ENCODE data around the gene RASA4B.

DNA sequence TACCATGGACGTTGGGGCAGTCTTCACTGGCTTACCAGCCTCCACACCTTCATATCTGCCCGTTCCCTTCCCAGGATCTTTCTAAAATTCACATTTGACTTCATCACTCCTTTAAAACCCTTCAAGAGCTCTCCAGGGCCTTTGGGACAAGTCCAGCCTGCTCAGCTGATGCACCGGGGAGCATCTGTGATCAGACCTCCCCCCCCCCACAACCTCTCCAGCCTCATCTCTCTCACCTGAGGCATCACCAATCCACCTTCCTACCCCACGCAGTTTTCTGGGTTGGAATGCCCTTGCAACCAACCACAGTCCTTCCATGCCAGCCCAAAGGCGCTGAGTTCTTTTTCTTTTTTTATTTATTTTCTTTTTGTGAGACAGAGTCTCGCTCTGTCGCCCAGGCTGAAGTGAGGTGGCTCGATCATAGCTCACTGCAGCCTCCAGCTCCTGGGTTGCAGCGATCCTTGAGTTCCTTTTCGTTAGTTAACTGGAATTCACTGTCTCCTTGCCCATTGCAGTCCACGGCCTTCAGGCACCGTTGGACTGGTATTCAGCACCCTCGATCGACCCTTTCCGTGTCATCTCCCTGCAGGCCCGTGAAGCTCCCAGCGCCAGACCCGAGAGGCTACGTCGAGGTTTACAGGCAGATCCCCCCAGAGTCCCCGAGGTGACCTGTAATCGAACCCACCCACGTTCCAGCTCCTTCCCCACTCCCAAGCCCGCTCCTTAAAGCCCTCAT is 53.6 kb downstream of the RASA4B start:
- TF ChIP-seq POLR2A (IDR thresholded peaks at IDR 0.05; ENCODE audit: low read length) (no peak), GATA1 (IDR thresholded peaks at IDR 0.05; ENCODE audit: low read depth, low read length) (no peak)

All from erythroblast (primary cell).